ENCODE data around the gene EXOC6B.

DNA sequence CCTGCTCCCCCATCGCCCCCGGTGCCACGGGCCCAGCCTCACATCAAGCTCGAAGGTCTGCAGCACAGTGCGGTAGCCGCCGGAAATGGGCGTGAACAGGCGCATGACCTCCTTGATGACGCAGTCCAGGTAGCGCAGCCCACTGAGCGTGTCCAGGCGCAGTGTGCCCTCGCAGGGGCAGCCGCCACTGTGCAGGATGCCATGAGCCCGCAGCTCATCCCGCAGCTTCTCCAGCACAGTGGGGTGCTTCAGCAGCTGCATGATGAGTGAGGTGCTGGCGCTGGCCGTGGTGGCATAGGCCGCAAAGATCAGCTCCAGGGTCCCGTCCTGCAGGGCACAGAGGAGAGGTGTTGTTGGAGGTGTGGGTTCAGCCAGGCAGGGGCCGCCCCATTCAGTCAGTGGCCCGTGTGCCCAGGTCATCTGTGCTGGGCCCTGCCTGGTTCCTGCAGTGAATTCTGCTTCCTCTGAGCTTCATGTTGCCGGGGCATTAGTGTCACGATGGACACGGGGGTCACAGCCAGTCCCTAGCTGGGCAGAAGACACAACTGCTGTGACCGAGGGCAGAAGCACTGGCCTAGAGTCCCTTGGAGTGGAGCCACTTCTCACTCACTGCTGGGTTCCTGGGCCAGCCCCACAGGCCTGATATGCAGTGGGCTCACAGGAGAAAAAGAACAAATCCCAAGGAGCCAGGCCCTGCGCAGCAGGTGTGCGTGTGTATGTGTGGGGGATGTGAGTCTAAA, 692.7 kb downstream of the EXOC6B start:
- TF ChIP-seq, protein P1, sequence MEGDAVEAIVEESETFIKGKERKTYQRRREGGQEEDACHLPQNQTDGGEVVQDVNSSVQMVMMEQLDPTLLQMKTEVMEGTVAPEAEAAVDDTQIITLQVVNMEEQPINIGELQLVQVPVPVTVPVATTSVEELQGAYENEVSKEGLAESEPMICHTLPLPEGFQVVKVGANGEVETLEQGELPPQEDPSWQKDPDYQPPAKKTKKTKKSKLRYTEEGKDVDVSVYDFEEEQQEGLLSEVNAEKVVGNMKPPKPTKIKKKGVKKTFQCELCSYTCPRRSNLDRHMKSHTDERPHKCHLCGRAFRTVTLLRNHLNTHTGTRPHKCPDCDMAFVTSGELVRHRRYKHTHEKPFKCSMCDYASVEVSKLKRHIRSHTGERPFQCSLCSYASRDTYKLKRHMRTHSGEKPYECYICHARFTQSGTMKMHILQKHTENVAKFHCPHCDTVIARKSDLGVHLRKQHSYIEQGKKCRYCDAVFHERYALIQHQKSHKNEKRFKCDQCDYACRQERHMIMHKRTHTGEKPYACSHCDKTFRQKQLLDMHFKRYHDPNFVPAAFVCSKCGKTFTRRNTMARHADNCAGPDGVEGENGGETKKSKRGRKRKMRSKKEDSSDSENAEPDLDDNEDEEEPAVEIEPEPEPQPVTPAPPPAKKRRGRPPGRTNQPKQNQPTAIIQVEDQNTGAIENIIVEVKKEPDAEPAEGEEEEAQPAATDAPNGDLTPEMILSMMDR (IDR thresholded peaks at IDR 0.05; ENCODE audit: borderline replicate concordance, extremely low read depth, low read length, poor library complexity, severe bottlenecking) = no peak
- no peak for TF ChIP-seq EZH2 (IDR thresholded peaks at IDR 0.05; ENCODE audit: borderline replicate concordance, low read depth, low read length, severe bottlenecking)
